GM18951 (cell line): ENCODE measurements around the gene MARCHF3.
"Not testable (repeated sequence)": the region's sequence is repeated elsewhere in the genome, so short reads cannot be mapped to it uniquely, and the experiment has no call there.

Experiments
- POLR2A ChIP-seq: IDR thresholded peaks from 4 replicates; pipeline ENCODE4 v1.6.1; 2011; ENCODE audit warnings: mild to moderate bottlenecking; ENCODE audit not compliant: insufficient read length, insufficient read depth; ENCODE audit errors: extremely low read depth
- in situ Hi-C: fragments of 300-500 bp; cut with MboI; formaldehyde crosslinking; loops from one replicate; pipeline ENCODE4 v1.12.0; 2022; ENCODE audit warnings: low sequenced_read_pairs, mixed read lengths, inconsistent platforms; ENCODE audit not compliant: unreplicated experiment

MARCHF3 gene

GRCh38 chr5:126917918-126918614 lies 112.3 kb downstream of the MARCHF3 start:
- no peak for TF ChIP-seq POLR2A
- in situ Hi-C loops, result no loop called here

GRCh38 chr5:126915496-126915895 lies 114.9 kb downstream of the MARCHF3 start:
- in situ Hi-C loops, result no loop called here
- no peak for TF ChIP-seq POLR2A

- in situ Hi-C loops, result no loop called here
- no peak for TF ChIP-seq POLR2A
Measured at GRCh38 chr5:126914801-126915436, 115.4 kb downstream of the MARCHF3 start.

- in situ Hi-C loops, result no loop called here
Measured at GRCh38 chr5:126912616-126913200, 117.7 kb downstream of the MARCHF3 start.

GRCh38 chr5:126911986-126912385 lies 118.4 kb downstream of the MARCHF3 start:
- no peak for TF ChIP-seq POLR2A
- in situ Hi-C loops, result no loop called here

More at GRCh38 chr5:126912616-126913200, 117.7 kb downstream of the MARCHF3 start:
- no peak for TF ChIP-seq POLR2A

GRCh38 chr5:126909856-126910255 lies 120.5 kb downstream of the MARCHF3 start:
- in situ Hi-C loops, result no loop called here
- no peak for TF ChIP-seq POLR2A

GRCh38 chr5:126904407-126904806 lies 126.0 kb downstream of the MARCHF3 start:
- in situ Hi-C loops, result not testable (repeated sequence)

- no peak for TF ChIP-seq POLR2A
Measured at GRCh38 chr5:126900796-126901195, 129.6 kb downstream of the MARCHF3 start.

GRCh38 chr5:126899476-126899875 lies 130.9 kb downstream of the MARCHF3 start:
- in situ Hi-C loops, result no loop called here
- no peak for TF ChIP-seq POLR2A

More at GRCh38 chr5:126900796-126901195, 129.6 kb downstream of the MARCHF3 start:
- in situ Hi-C loops, result no loop called here

- no peak for TF ChIP-seq POLR2A
- in situ Hi-C loops, result no loop called here
Measured at GRCh38 chr5:126897851-126898630, 132.3 kb downstream of the MARCHF3 start.

GRCh38 chr5:126896170-126896702 lies 134.1 kb downstream of the MARCHF3 start:
- in situ Hi-C loops, result no loop called here

GRCh38 chr5:126895712-126896111 lies 134.6 kb downstream of the MARCHF3 start:
- in situ Hi-C loops, result not testable (repeated sequence)

More at GRCh38 chr5:126896170-126896702, 134.1 kb downstream of the MARCHF3 start:
- no peak for TF ChIP-seq POLR2A

- in situ Hi-C loops, result not testable (repeated sequence)
Measured at GRCh38 chr5:126890414-126890813, 139.9 kb downstream of the MARCHF3 start.
